ENCODE data around the gene SMURF1.

DNA sequence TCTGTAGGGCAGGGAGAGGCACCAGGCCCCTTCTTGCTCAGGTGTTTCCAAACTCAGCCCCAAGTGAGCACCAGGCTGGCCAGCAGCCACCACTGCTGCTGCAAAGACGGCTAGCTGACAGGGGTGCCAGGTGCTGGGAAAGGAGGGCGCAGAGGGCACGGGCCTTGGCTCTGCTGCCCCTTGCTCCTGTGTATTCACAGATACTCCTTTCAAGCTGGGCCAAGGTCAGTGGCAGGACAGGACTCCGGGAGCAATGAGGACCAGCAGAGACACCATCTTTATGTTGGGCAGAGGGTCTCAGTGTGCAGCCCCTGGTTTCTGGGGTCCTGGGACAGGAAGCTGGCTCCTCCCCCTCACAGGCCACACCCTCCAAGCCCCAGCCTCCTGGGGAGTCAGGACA lies 110.1 kb downstream of the SMURF1 start:
- TF ChIP-seq GATA2 (IDR thresholded peaks at IDR 0.05; ENCODE audit: low read depth, low read length) (no peak), GATA3 (IDR thresholded peaks at IDR 0.05; ENCODE audit: low read depth, low read length) (no peak)
